Breast epithelium (tissue), 3 donors: ENCODE results near the gene SAP30BP.

Source experiments
- CTCF ChIP-seq, 3 donors: fragments of 450-650 bp; IDR thresholded peaks; one replicate each; pipeline ENCODE4 v1.5.1; 2016 to 2017; ENCODE audit warnings: antibody characterized with exemption in 3 of 3, mild to moderate bottlenecking in 3 of 3, moderate library complexity in 3 of 3
- POLR2A ChIP-seq: fragments of 450-650 bp; IDR thresholded peaks from one replicate; pipeline ENCODE4 v1.6.1; 2016; ENCODE audit warnings: antibody characterized with exemption, mild to moderate bottlenecking, moderate library complexity
- POLR2AphosphoS5 ChIP-seq, 3 donors: sonication (generic); formaldehyde crosslinking; IDR thresholded peaks; one replicate each; pipeline ENCODE4 v1.6.1; 2017; ENCODE audit warnings: antibody characterized with exemption in 3 of 3

- TF ChIP-seq CTCF (IDR thresholded peaks at IDR 0.05) (no peak), POLR2AphosphoS5 (IDR thresholded peaks at IDR 0.05) (no peak), POLR2A (no peak)
Measured at GRCh38 chr17:75647921-75648320, 19.2 kb upstream of the SAP30BP start.
